Urinary bladder (tissue), 4 donors: ENCODE measurements around the gene MAD2L2. TPM values are rescaled to one million over a fixed set of nuclear protein-coding genes. Genes with fewer than 3 reads are reported as not detected.
A peak's percentile ranks its signal among the peaks of the same experiment; 100 is the strongest.

Experiments used
- DNase-seq: peaks from one replicate; pipeline ENCODE4 v3.0.0-alpha.2; 2015; ENCODE audit errors: extremely low spot score
- H3K27ac ChIP-seq: one replicate; pipeline ENCODE4 v1.5.1; 2013; ENCODE audit warnings: low read depth, mild to moderate bottlenecking, moderate library complexity
- H3K36me3 ChIP-seq: one replicate; pipeline ENCODE4 v1.6.1; 2013; ENCODE audit warnings: mild to moderate bottlenecking, moderate library complexity; ENCODE audit not compliant: insufficient read depth
- H3K4me1 ChIP-seq: one replicate; pipeline ENCODE4 v1.6.1; 2013; ENCODE audit warnings: mild to moderate bottlenecking, moderate library complexity; ENCODE audit not compliant: insufficient read depth
- H3K4me3 ChIP-seq: one replicate; pipeline ENCODE4 v1.5.1; 2013; ENCODE audit warnings: low read depth, low read length
- WGBS: extraction: QIAGEN DNeasy Blood & Tissue Kit; methylation state at CpG from one replicate; pipeline ENCODE4 v1.1.7; 2013; 5-methylcytosine and 5-hydroxymethylcytosine counted together
- polyA plus RNA-seq: library from polyadenylated mRNA; stranded (reverse); fragments of 200-250 nt; gene quantifications from one replicate; pipeline ENCODE4 v1.2.3, GENCODE V29; 2013
- total RNA-seq: library from RNA; depleted of rRNA; stranded (reverse); fragments of >200 nt; gene quantifications from one replicate; pipeline ENCODE4 v1.2.3, GENCODE V29; 2014
- donor health status: healthy with polysubstance abuse.
- donor health status: healthy.

The MAD2L2 gene
- total and polyA plus RNA-seq, 2 donors = 20.5 to 47.1 TPM

DNA sequence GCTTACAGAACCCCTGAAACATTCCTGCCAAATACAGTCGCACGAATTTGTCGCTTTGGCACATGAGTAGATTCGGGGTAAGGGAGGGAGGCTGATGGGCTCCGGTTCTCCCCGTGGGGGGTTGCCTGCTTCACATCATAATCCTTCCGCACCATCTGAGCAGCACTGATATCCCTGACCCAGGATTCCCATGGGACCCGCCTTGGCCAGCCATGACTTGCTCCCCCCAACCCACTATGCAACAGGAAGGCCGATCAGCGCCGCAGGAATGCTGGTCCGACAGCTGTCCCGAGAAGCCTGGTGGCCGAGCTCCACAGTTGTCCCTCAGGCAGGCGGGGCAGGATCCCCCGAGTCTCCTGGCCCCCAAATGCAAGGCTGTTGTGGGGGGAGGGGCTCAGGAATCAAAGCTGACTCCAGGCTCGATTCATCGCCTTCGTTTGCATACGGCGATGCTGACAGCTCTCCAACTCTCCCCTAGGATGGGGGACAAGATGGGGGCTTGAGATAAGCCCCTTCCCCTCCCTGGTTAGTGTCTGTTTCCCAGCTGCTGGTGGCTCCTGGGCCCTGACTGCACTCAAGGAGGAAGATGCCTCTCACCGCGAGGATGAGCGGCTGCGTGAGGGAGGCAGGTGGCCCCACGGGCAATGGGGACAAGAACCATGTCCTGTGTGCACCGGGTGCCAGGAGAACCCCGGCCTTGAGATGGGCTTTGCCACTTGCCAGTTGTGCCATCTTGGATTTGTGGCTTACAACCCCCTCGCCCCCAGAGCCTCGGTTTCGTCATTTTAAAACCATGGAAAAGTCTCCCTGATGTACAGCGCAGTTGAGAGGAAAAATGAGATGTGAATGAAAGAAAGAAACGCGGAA, 19.9 kb upstream of the MAD2L2 start:
- no peaks in the 10 kb centered on the region for H3K36me3 ChIP-seq
- no peak overlapping the region for H3K27ac ChIP-seq
- no peaks in the 10 kb centered on the region for H3K4me1 ChIP-seq
- no peak overlapping the region for H3K4me3 ChIP-seq
- no peak for DNase-seq
- WGBS = 38% methylated on average over 34 of the region's 34 CpGs

DNA sequence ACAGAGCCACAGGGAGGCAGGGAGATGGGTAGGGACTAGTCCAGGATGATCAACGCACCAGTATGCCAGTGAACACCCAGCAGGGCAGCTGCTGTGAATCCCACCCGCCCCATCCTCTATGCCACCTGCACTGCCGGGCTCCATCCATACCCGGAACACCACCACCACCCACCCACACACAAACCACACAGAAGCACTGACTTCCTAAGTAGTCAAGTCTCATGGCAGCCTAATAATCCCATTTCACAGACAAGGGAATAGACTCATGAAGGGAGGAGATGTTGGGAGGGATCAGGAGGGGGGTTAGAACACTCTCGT, 16.9 kb upstream of the MAD2L2 start:
- no peak for DNase-seq
- Histone ChIP-seq H3K27ac (no peak overlapping the region), H3K4me1 (no peaks in the 10 kb centered on the region), H3K36me3 (no peaks in the 10 kb centered on the region), H3K4me3 (no peak overlapping the region)
- 79% methylated on average over 5 of the region's 5 CpGs for WGBS

DNA sequence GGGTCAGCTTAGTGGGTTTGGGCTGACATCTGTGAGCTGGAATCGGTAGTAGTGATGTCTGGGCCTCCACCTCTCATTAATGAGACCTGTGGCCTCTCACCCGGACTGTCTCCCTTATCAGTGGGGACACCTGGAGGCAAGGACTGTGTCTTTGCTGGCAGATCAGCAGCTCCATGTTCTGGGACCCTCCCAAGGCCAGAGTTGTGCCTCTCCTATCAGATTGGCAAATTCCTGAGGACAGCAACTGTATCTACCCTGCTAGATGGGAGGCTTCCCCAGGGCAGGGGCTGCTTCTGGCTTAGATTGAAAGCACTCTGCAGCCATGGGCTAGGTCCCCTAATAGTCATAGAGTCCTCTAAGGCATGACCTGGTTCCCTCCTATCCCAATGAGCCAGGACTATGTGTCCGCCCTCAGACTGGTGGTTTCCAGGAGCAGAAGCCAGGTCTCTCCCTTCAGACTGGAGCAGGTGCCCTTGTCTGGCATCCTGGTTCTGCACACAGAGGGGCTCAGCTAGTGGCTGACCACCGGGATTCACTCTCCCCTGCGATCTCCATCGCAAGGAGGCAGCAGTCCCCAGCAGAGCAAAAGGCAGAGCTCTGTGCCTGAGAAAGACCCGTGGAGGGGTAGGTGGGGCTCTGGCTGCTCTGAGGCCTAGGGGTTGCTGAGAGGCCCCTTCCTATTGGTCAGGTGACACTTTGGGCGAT, 16.4 kb upstream of the MAD2L2 start:
- DNase-seq = no peak
- Histone ChIP-seq H3K4me1 (no peaks in the 10 kb centered on the region), H3K27ac (no peak overlapping the region), H3K36me3 (no peaks in the 10 kb centered on the region), H3K4me3 (no peak overlapping the region)
- 58% methylated on average over 8 of the region's 8 CpGs for WGBS

DNA sequence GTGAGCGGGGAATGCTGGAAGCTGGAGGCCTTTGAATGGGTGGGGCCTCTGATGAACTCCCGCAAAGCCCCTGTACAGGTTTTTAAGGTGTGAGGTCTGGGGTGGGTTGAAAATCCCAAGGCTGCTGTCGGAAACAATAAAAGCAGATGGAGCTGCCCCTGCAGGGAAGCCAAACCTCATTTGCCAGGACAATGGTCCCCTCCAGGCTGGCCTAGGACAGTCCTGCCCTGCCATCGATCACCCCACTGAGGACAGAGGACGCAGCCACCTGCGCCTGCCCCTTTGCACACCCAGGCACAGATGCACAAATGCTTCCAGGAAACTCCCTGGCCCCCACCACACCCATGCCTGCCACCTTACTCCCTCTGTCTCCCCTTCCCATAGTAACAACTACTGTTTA, 14.9 kb upstream of the MAD2L2 start:
- Histone ChIP-seq H3K4me3 (no peak overlapping the region), H3K27ac (no peak overlapping the region), H3K4me1 (peaks cover 3% of the 10 kb centered on the region), H3K36me3 (no peaks in the 10 kb centered on the region)
- no peak for DNase-seq
- 85% methylated on average over 6 of the region's 6 CpGs for WGBS

DNA sequence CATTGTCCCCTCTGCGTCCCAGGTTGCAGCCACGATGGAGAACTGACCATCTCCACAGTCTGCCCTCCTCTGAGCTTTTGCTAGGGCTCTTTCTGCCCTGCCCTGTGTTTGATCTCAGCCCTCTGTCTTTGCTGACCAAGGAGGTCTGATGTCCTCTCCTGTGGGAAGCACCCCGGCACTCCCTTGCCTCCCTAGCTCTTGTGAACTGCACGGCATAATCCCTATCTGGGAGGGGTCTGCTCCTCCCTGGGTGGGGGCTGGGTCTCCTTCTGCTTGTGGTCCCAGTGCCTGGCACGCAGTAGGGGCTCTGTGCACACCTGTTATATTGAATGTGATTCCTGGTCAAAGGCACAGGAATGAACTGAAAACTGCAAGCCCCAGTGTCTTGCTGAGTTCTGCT, 13.0 kb upstream of the MAD2L2 start:
- WGBS = 47% methylated on average over 5 of the region's 5 CpGs
- peaks cover 3% of the 10 kb centered on the region for H3K4me1 ChIP-seq
- H3K36me3 ChIP-seq = no peaks in the 10 kb centered on the region
- H3K27ac ChIP-seq = no peak overlapping the region
- H3K4me3 ChIP-seq = no peak overlapping the region
- no peak for DNase-seq

DNA sequence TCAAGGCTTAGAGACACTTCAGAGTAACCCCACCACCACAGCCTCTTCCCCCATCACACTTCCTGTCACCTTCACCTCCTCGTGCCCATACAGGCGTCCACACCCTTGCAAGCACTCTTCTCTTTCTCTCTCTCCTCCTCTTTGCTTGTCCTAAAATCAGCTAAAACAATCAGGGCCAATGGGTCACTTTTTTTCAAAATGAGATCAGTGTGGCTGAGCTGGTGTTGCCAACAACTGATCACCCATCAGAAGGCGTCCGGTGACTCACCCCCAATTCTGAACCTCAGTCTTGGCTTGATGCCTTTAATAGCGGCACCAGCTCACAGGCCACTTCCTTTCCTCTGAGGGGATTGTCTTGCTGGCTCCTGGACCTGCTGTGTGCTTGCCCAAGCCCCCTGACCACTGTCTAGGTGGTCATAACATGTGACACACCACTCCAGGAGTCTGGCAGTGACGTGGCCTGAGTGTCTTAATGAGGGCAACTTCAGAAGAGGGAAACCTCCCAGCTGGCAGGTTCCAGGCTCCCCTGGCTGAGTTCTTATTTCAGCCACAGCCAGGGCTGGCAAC, 12.2 kb upstream of the MAD2L2 start:
- H3K27ac ChIP-seq = no peak overlapping the region
- 11% methylated on average over 6 of the region's 6 CpGs for WGBS
- H3K4me3 ChIP-seq = no peak overlapping the region
- no peak for DNase-seq
- H3K4me1 ChIP-seq = peaks cover 3% of the 10 kb centered on the region
- H3K36me3 ChIP-seq = no peaks in the 10 kb centered on the region

DNA sequence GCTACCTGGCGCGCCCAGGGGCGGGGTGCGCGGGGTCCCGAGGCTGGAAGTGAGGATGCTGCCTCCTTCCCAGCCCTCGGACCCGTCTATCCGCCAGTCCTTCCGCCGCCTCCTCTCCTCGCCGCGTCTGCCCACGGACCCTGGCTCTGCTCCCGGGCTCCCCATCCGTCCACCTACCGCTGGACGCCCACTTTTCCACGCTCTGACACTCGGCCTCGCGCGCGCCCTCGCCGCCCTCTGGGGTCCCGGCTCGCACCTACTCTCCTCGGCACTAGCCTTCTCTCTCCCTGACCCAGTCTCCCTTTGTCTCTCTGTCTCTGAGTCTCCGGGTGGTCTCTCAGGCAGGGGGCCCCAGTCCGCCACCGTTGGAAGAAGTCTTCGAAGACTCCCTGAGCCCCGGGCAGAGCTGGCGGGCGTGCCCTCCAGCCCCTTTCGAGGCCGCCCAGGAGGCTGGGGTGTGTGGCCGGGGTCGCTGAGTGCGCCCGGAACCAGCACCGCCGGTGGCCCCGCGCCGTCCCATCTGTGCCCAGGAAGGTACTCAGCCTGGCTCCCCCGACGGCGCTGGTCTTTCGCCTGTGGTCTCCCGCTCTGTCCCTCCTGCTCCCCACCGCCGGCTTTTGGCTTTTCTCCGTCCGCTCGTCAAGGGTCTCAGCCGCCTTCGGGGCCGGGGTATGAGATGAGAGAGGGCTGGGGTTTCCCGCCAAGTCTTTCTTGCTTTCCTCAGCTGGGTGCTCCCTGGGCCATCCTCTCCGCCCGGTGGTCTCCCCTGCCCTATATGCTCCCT, 11.2 kb upstream of the MAD2L2 start:
- H3K4me3 ChIP-seq = peak overlapping the region; percentile 12
- no peaks in the 10 kb centered on the region for H3K36me3 ChIP-seq
- 4% methylated on average over 64 of the region's 64 CpGs for WGBS
- H3K27ac ChIP-seq = no peak overlapping the region
- DNase-seq = no peak
- H3K4me1 ChIP-seq = peaks cover 3% of the 10 kb centered on the region

DNA sequence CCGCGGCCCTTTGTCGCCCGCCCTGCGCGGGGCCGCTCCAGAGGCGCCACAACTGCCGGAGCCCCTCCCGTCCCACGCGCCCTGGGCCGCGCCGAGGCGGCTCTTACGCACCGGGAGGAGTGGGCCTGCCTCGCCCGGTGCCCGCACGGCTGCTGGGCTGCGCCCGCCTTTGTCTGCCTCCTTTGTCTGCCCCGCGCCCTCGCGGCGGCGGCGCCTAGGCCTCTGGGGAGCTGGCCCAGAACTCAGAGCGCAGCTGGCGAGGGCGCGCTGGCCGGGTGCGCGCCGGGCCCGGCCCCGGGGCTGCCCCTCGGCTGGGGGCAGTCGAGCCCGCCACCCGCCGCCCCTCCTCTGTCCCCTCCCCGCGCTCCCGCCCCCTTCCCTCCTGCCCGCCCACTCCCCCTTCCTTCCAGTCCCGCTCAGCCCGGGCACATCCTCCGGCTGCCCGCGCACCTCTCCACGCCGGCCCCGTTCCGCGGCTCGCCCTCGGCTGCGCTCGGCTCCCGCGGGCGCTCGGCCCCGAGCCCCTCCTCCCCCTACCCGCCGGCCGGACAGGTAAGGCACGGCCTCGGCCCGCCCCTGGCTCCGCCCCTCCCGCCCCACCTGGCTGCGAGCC, 10.5 kb upstream of the MAD2L2 start, which contains the start of gene DRAXIN:
DRAXIN (plus strand) TSS at position 409 of the 613 bp plus-strand sequence. CDS start 14,549 bp downstream, outside the sequence.
- WGBS = under 1% methylated on average over 74 of the region's 78 CpGs
- no peak for DNase-seq
- H3K4me3 ChIP-seq = peak within 1 kb of the TSS; percentile 20
- H3K27ac ChIP-seq = no peak within 1 kb of the TSS
- peaks cover 3% of the 10 kb centered on the region for H3K4me1 ChIP-seq
- H3K36me3 ChIP-seq = no peaks in the 10 kb centered on the region

DNA sequence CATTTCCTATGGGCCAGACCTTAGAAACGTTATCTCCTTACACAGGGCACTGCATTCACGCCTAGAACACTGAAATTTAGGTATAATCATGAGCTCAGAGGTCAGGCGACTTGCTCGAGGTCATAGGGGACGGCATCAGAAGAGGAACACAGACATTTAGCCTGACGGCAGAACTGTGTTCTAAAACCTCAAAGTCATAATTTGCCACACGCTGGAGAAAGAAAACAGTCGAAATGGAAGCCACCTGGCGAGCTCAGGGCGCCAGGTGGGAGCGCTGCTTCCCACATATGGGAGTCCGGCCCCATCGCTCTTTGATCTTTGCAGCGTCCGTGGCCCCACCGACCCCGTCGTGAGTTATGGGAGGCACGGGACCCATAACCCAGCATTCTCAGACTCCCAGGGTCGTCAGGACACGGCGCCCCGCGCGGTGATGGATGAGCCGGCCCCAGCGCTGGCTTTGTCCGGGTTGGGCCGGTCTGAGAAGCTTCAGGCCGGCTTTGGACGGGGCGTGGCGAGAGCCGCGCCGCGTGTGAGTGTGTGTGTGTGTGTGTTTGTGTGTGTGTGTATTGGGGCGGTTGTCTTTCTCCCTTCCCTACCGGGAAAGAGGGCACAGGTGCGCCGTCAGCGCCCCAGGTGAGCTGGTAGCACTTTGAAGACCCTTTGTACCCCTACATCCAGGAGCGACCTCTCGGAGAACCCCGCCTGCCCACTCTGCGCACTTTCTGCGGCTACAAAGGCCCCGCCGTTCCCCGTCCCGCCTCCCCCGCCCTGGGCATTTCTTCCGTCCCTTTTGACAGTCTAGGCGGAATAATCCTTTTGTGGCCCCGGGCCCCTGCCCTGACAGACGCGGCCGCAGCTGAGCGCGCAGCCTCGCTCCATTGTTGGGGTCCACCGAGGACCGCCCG, 9.7 kb upstream of the MAD2L2 start:
- Histone ChIP-seq H3K27ac (no peak overlapping the region), H3K4me3 (peak overlapping the region; percentile 20), H3K4me1 (peaks cover 3% of the 10 kb centered on the region), H3K36me3 (no peaks in the 10 kb centered on the region)
- WGBS = 3% methylated on average over 64 of the region's 64 CpGs
- DNase-seq = no peak

DNA sequence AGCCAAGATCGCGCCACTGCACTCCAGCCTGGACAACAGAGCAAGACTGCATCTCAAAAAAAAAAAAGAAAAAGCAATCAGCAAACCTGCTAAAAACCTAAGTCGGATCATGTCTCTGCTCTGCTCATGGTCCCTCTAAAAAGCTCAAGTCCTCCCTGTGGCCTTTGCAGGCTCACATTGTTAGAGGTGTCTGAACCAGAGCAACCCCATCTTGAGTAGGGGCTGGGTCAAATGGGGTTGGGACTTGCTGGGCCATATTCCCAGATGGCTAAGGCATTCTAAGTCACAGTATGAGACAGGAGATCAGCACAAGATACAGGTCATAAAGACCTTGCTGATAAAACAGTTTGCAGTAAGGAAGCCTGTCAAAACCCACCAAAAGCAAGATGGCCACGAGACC, 7.6 kb upstream of the MAD2L2 start:
- 92% methylated on average over 4 of the region's 4 CpGs for WGBS
- no peak overlapping the region for H3K27ac ChIP-seq
- H3K36me3 ChIP-seq = no peaks in the 10 kb centered on the region
- H3K4me3 ChIP-seq = no peak overlapping the region
- peaks cover 3% of the 10 kb centered on the region for H3K4me1 ChIP-seq
- DNase-seq = no peak

DNA sequence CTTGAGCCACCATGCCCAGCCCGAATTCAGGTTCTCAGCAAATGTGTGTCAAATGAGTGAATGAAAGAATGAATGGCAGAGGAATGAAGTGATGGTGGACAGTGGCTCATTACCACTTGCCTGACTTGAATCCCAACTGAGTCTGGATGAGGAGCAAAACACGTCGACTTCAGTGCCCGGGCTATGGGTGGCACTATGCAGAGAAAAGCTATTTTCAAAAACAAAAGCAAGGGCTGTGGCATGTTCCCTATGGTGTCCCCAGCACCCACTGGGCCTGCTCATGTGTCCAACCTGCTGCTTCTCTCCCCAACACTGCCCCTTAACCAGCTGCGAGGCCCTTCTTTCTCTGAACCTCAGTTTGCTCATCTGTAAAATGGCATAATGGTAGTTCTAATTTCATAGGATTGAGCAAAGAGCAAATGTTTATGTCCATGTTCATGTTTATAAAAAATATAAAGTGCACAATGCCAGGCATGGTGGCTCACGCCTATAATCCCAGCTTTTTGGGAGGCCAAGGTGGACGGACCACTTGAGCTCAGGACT, 4.3 kb upstream of the MAD2L2 start:
- WGBS = 91% methylated on average over 7 of the region's 7 CpGs
- Histone ChIP-seq H3K36me3 (no peaks in the 10 kb centered on the region), H3K4me3 (no peak overlapping the region), H3K4me1 (peaks cover 2% of the 10 kb centered on the region), H3K27ac (no peak overlapping the region)
- DNase-seq = no peak

DNA sequence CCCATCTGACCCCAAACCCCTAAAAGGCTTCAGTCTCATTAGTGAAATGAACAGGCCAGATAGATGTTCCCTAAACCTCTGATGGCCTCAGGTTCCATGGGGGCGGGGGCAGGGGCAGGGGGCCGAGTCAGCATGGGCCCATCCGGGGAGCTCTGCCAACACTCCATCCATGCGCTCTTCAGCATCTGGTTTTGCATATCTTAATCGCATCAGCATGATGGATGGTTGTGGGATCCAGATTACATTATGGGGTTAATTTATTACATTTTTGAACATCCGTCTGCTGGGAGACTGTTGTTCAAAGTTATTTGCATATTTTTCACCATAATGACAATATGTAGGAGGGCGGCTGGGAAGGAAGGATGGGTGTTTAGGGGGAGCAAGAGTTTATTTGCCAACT, 3.1 kb upstream of the MAD2L2 start:
- Histone ChIP-seq H3K4me1 (peaks cover 2% of the 10 kb centered on the region), H3K27ac (no peak overlapping the region), H3K4me3 (no peak overlapping the region), H3K36me3 (no peaks in the 10 kb centered on the region)
- no peak for DNase-seq
- 51% methylated on average over 7 of the region's 7 CpGs for WGBS
